Panc1 (cell line): ENCODE measurements around the gene ATP7B.

Source experiments
- CTCF ChIP-seq: fragments of 450-650 bp; IDR thresholded peaks from 2 replicates; pipeline ENCODE4 v1.5.1; 2017; ENCODE audit warnings: mild to moderate bottlenecking
- POLR2AphosphoS5 ChIP-seq: IDR thresholded peaks from 2 replicates; pipeline ENCODE4 v1.6.1; 2012; ENCODE audit warnings: mild to moderate bottlenecking, low read depth, low read length, moderate library complexity
- SIN3A ChIP-seq: IDR thresholded peaks from 2 replicates; pipeline ENCODE4 v1.6.1; 2012; ENCODE audit warnings: low read depth, mild to moderate bottlenecking, low read length, moderate library complexity, borderline replicate concordance; ENCODE audit not compliant: insufficient read depth
- TCF7L2 ChIP-seq: IDR thresholded peaks from 2 replicates; pipeline ENCODE4 v1.6.1; 2011; ENCODE audit warnings: mild to moderate bottlenecking, low read depth, low read length, inconsistent platforms
- TF ChIP-seq, protein P1 (sequence below), 2 experiments: IDR thresholded peaks; 2 replicates each; pipeline ENCODE4 v1.6.1; 2011 to 2012; ENCODE audit warnings: low read depth in 2 of 2, control low read depth in 1 of 2, low read length in 1 of 2, mild to moderate bottlenecking in 1 of 2, moderate library complexity in 1 of 2; ENCODE audit not compliant: insufficient read depth in 1 of 2

DNA sequence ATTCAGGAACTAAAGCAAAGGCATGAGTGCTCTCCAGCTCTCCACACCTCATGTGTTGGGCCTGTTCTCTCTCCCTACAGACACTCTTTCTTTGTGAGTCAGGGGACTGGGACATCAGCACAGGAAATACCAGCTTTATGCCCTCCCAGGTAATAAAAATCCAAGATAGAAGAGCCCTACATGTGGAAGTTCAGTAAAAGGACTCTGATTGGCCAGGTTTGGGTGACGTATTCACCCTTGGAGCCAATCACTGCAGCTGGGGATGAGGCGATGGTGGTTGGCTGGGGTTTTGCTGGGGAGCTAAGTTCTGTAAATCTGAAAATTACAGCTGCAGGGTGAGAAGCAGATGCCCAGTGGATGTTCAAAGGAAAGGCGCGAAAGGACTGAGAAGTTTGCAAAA lies 117.0 kb downstream of the ATP7B start:
- TF ChIP-seq CTCF (no peak), POLR2AphosphoS5 (no peak), TCF7L2 (no peak), SIN3A (no peak)
- TF ChIP-seq, protein P1, sequence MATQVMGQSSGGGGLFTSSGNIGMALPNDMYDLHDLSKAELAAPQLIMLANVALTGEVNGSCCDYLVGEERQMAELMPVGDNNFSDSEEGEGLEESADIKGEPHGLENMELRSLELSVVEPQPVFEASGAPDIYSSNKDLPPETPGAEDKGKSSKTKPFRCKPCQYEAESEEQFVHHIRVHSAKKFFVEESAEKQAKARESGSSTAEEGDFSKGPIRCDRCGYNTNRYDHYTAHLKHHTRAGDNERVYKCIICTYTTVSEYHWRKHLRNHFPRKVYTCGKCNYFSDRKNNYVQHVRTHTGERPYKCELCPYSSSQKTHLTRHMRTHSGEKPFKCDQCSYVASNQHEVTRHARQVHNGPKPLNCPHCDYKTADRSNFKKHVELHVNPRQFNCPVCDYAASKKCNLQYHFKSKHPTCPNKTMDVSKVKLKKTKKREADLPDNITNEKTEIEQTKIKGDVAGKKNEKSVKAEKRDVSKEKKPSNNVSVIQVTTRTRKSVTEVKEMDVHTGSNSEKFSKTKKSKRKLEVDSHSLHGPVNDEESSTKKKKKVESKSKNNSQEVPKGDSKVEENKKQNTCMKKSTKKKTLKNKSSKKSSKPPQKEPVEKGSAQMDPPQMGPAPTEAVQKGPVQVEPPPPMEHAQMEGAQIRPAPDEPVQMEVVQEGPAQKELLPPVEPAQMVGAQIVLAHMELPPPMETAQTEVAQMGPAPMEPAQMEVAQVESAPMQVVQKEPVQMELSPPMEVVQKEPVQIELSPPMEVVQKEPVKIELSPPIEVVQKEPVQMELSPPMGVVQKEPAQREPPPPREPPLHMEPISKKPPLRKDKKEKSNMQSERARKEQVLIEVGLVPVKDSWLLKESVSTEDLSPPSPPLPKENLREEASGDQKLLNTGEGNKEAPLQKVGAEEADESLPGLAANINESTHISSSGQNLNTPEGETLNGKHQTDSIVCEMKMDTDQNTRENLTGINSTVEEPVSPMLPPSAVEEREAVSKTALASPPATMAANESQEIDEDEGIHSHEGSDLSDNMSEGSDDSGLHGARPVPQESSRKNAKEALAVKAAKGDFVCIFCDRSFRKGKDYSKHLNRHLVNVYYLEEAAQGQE (IDR thresholded peaks at IDR 0.05; ENCODE audit: insufficient read depth in 1 of 2, low read depth in 2 of 2, low read length in 1 of 2): no peak
